Endothelial cell of umbilical vein (primary cell): ENCODE measurements around the gene DDX54. TPM values are rescaled to one million over a fixed set of nuclear protein-coding genes. Genes with fewer than 3 reads are reported as not detected.

Source experiments
- BruUV-seq: library from RNA; stranded (reverse); fragments of 400-500 nt; replicated peaks from 2 replicates; lab custom pipeline; 2021; lab: Mats Ljungman, UMichigan
- CTCF ChIA-PET: fragments of 300-600, 350-600 bp; sonication (Branson Sonifier 250); formaldehyde crosslinking; loops from one replicate; lab custom pipeline; 2021; ENCODE audit warnings: antibody characterized with exemption, inconsistent platforms; lab: Charles Lee
- POLR2A ChIA-PET: fragments of 300-600, 350-600 bp; sonication (Branson Sonifier 250); formaldehyde crosslinking; loops from one replicate; lab custom pipeline; 2021; ENCODE audit warnings: antibody characterized with exemption, inconsistent platforms; lab: Charles Lee
- DNase-seq: peaks from one replicate; pipeline ENCODE4 v3.0.0-alpha.2; 2011; ENCODE audit warnings: low read depth, low spot score
- FAIRE-seq: peaks from 2 replicates; lab custom pipeline; 2011; peaks lifted over from hg19 to GRCh38; lab: Jason Lieb, UNC
- H2AFZ ChIP-seq: 2 replicates; pipeline ENCODE4 v1.6.0; 2012; ENCODE audit warnings: low read depth, low read length, control low read depth, inconsistent platforms
- H3K27ac ChIP-seq: 2 replicates; pipeline ENCODE4 v1.5.1; 2011; ENCODE audit warnings: low read depth, mild to moderate bottlenecking, control low read depth, low read length, moderate library complexity; ENCODE audit not compliant: insufficient read depth
- H3K27me3 ChIP-seq, 2 experiments: 2 replicates each; pipeline versions ENCODE4 v1.6.0 to v1.6.1; 2011; ENCODE audit warnings: low read length in 2 of 2, mixed read lengths in 1 of 2; ENCODE audit not compliant: control insufficient read depth in 2 of 2, insufficient read depth in 2 of 2
- H3K36me3 ChIP-seq, 2 experiments: 2 replicates in 1 of 2; 3 replicates in 1 of 2; pipeline ENCODE4 v1.5.1; 2011; ENCODE audit warnings: low read length in 2 of 2, mild to moderate bottlenecking in 1 of 2, moderate library complexity in 1 of 2; ENCODE audit not compliant: control insufficient read depth in 2 of 2, insufficient read depth in 2 of 2; ENCODE audit errors: extremely low read depth in 1 of 2
- H3K4me1 ChIP-seq: 3 replicates; pipeline ENCODE4 v1.5.1; 2011; ENCODE audit warnings: mild to moderate bottlenecking, low read length; ENCODE audit not compliant: control insufficient read depth, insufficient read depth; ENCODE audit errors: extremely low read depth
- H3K4me2 ChIP-seq: 2 replicates; pipeline ENCODE4 v1.6.1; 2011; ENCODE audit warnings: low read length, control low read depth, mixed read lengths; ENCODE audit not compliant: insufficient read depth
- H3K4me3 ChIP-seq, 3 experiments: fragments of 200-600 bp in 1 of 3; sonication (generic), shearing (Covaris generic) in 1 of 3; replicated peaks in 1 of 3; 2 replicates each; pipeline ENCODE4 v1.5.1; 2011 to 2016; ENCODE audit warnings: control low read depth in 3 of 3, low read length in 3 of 3, mild to moderate bottlenecking in 2 of 3, inconsistent platforms in 1 of 3, low read depth in 1 of 3, moderate library complexity in 1 of 3; ENCODE audit not compliant: insufficient read depth in 1 of 3
- H3K79me2 ChIP-seq: 2 replicates; pipeline ENCODE4 v1.6.0; 2012; ENCODE audit warnings: low read length, inconsistent platforms; ENCODE audit not compliant: control insufficient read depth, insufficient read depth
- H3K9ac ChIP-seq: replicated peaks from 2 replicates; pipeline ENCODE3; 2011; ENCODE audit warnings: low read length, control low read depth; ENCODE audit not compliant: insufficient read depth; ENCODE audit errors: extremely low read depth
- H3K9me1 ChIP-seq: replicated peaks from 3 replicates; pipeline ENCODE4 v1.6.0; 2011; ENCODE audit warnings: mild to moderate bottlenecking, low read length; ENCODE audit not compliant: control insufficient read depth, insufficient read depth; ENCODE audit errors: extremely low read depth
- H3K9me3 ChIP-seq: replicated peaks from 2 replicates; pipeline ENCODE4 v1.5.1; 2012; ENCODE audit warnings: low read length, inconsistent platforms; ENCODE audit not compliant: control insufficient read depth, insufficient read depth
- H4K20me1 ChIP-seq: replicated peaks from 2 replicates; pipeline ENCODE3; 2011; ENCODE audit warnings: mild to moderate bottlenecking, low read length; ENCODE audit not compliant: control insufficient read depth, insufficient read depth; ENCODE audit errors: extremely low read depth
- CTCF ChIP-seq, 2 donors: IDR thresholded peaks; 1 replicate in 1 of 2; 2 replicates in 1 of 2; pipeline ENCODE4 v1.5.1; 2011; ENCODE audit warnings: low read length in 2 of 2, mild to moderate bottlenecking in 2 of 2, moderate library complexity in 2 of 2, control low read depth in 1 of 2, inconsistent platforms in 1 of 2, low read depth in 1 of 2; ENCODE audit not compliant: insufficient read depth in 1 of 2; ENCODE audit errors: extremely low read depth in 1 of 2
- EZH2 ChIP-seq: IDR thresholded peaks from 2 replicates; pipeline ENCODE4 v1.6.1; 2012; ENCODE audit warnings: borderline replicate concordance, low read depth, mild to moderate bottlenecking, moderate library complexity, low read length, inconsistent platforms; ENCODE audit not compliant: severe bottlenecking
- FOS ChIP-seq: IDR thresholded peaks from 2 replicates; pipeline ENCODE4 v1.6.1; 2011; ENCODE audit warnings: mild to moderate bottlenecking, low read length, moderate library complexity, borderline replicate concordance; ENCODE audit not compliant: insufficient read depth
- GATA2 ChIP-seq: IDR thresholded peaks from 2 replicates; pipeline ENCODE4 v1.7.0; 2011; ENCODE audit warnings: low read depth, mild to moderate bottlenecking, moderate library complexity, mixed read lengths, low read length; ENCODE audit not compliant: insufficient read length, insufficient read depth
- JUN ChIP-seq: IDR thresholded peaks from 2 replicates; pipeline ENCODE4 v1.6.1; 2011; ENCODE audit warnings: borderline replicate concordance, low read depth; ENCODE audit not compliant: insufficient read length, insufficient read depth
- MAX ChIP-seq: IDR thresholded peaks from 2 replicates; pipeline ENCODE4 v1.6.1; 2011; ENCODE audit not compliant: insufficient read depth, insufficient read length
- MYC ChIP-seq: IDR thresholded peaks from one replicate; pipeline ENCODE4 v1.6.1; 2011; ENCODE audit warnings: mild to moderate bottlenecking, low read depth, low read length
- POLR2A ChIP-seq: IDR thresholded peaks from 2 replicates; pipeline ENCODE4 v1.6.1; 2012; ENCODE audit warnings: low read depth, mild to moderate bottlenecking, control low read depth, low read length
- POLR2AphosphoS5 ChIP-seq: IDR thresholded peaks from 2 replicates; pipeline ENCODE4 v1.6.1; 2012; ENCODE audit warnings: low read depth, mild to moderate bottlenecking, control low read depth, low read length, moderate library complexity; ENCODE audit not compliant: insufficient read depth
- dilution Hi-C: fragments of 300-500 bp; cut with MboI; formaldehyde crosslinking; loops from one replicate; pipeline ENCODE4 v1.15.0; 2019; ENCODE audit warnings: low sequenced_read_pairs; ENCODE audit not compliant: extremely low pct_ligation_motif_present
- intact Hi-C: fragments of 100-400 bp; cut with micrococcal nuclease; formaldehyde crosslinking; loops from one replicate; pipeline ENCODE4 v1.10.0; 2022
- polyA plus RNA-seq, 4 experiments: library from polyadenylated mRNA; depleted of rRNA in 3 of 4; stranded (reverse) in 3 of 4; unstranded in 1 of 4; fragments of >200 nt; gene quantifications; 2 replicates each; pipeline versions ENCODE4 v1.2.1 to v1.2.3, GENCODE V29; 2011 to 2012; ENCODE audit warnings: missing spikeins in 1 of 4
- total RNA-seq: library from RNA; stranded (reverse); gene quantifications from 2 replicates; pipeline ENCODE4 v1.2.3, GENCODE V29; 2021

The DDX54 gene
- total and polyA plus RNA-seq, 2 donors (not counting 3 experiments of a cell fraction or from before 2014, with no cell fraction given): 54.1 to 90.0 TPM

- H3K27ac ChIP-seq: no peak overlapping the region
- TF ChIP-seq MAX (no peak), FOS (no peak), CTCF (IDR thresholded peaks at IDR 0.05; ENCODE audit: extremely low read depth in 1 of 2, insufficient read depth in 1 of 2, low read depth in 1 of 2, low read length in 2 of 2) (no peak), EZH2 (no peak), GATA2 (no peak), JUN (no peak), MYC (no peak), POLR2A (no peak), POLR2AphosphoS5 (no peak)
- H3K4me1 ChIP-seq: no peaks in the 10 kb centered on the region
- CTCF ChIA-PET: no interaction called here
- peaks cover 0 to 2% of the 10 kb centered on the region in 2 experiments for H3K27me3 ChIP-seq
- H3K36me3 ChIP-seq: no peaks in the 10 kb centered on the region
- H3K79me2 ChIP-seq: no peaks in the 10 kb centered on the region
- H3K4me2 ChIP-seq: no peak overlapping the region
- dilution Hi-C loops (no loop called here), intact Hi-C loops (no loop called here)
- H3K9me3 ChIP-seq: no peaks in the 10 kb centered on the region
- FAIRE-seq (no peak), DNase-seq (no peak)
- no peaks in the 10 kb centered on the region for H4K20me1 ChIP-seq
- no peak overlapping the region for H3K4me3 ChIP-seq
- no peak overlapping the region for H2AFZ ChIP-seq
- H3K9me1 ChIP-seq: no peaks in the 10 kb centered on the region
- POLR2A ChIA-PET: no interaction called here
- BruUV-seq: no TSS peak
- H3K9ac ChIP-seq: no peak overlapping the region
Measured at GRCh38 chr12:113143959-113144358, 41.3 kb downstream of the DDX54 start.
